HepG2 (cell line): ENCODE data around the gene ARID1A. TPM values are rescaled to one million over a fixed set of nuclear protein-coding genes. Genes with fewer than 3 reads are reported as not detected.

ENCODE experiments used
- BRCA1 ChIP-seq: sonication (generic); formaldehyde crosslinking; IDR thresholded peaks from 2 replicates; pipeline ENCODE4 v1.4.0; 2020; ENCODE audit warnings: missing genetic modification reagents
- CCAR2 ChIP-seq: fragments of 200-400 bp; formaldehyde crosslinking; optimal IDR thresholded peaks from 2 replicates; pipeline ENCODE3; 2018; ENCODE audit warnings: low read depth, mild to moderate bottlenecking, low read length, moderate library complexity
- FOXK1 ChIP-seq: sonication (generic); formaldehyde crosslinking; IDR thresholded peaks from 2 replicates; pipeline ENCODE4 v1.4.0; 2020; ENCODE audit warnings: low read depth, missing genetic modification reagents, borderline replicate concordance
- JUNB ChIP-seq: sonication (generic); formaldehyde crosslinking; IDR thresholded peaks from 2 replicates; pipeline ENCODE4 v1.8.0; 2022; ENCODE audit warnings: missing genetic modification reagents, mild to moderate bottlenecking, borderline replicate concordance
- KDM4B ChIP-seq: sonication (generic); formaldehyde crosslinking; IDR thresholded peaks from 2 replicates; pipeline ENCODE4 v1.4.0; 2020; ENCODE audit warnings: missing genetic modification reagents
- KLF16 ChIP-seq, 2 experiments: sonication (generic) in 1 of 2; formaldehyde crosslinking in 1 of 2; IDR thresholded peaks; 2 replicates each; pipeline versions ENCODE4 v1.6.1 to v1.8.0; 2016 to 2023; ENCODE audit warnings: missing genetic modification reagents in 2 of 2, missing compliant biosample characterization in 1 of 2
- MAZ ChIP-seq, 2 experiments: sonication (generic) in 1 of 2; formaldehyde crosslinking in 1 of 2; IDR thresholded peaks; 2 replicates each; pipeline versions ENCODE4 v1.5.0 to v1.6.1; 2012 to 2020; ENCODE audit warnings: low read depth in 2 of 2, mild to moderate bottlenecking in 2 of 2, borderline replicate concordance in 1 of 2, improper control_type of control experiment in 1 of 2, low read length in 1 of 2, missing genetic modification reagents in 1 of 2, moderate library complexity in 1 of 2
- MXI1 ChIP-seq: IDR thresholded peaks from 3 replicates; pipeline ENCODE4 v1.6.1; 2012; ENCODE audit warnings: low read depth, low read length, inconsistent platforms, borderline replicate concordance
- NCOR1 ChIP-seq: fragments of 200-600 bp; sonication (generic); IDR thresholded peaks from 2 replicates; pipeline ENCODE4 v1.7.0; 2017; ENCODE audit warnings: antibody characterized with exemption, low read length, borderline replicate concordance
- RORA ChIP-seq: sonication (generic); formaldehyde crosslinking; IDR thresholded peaks from 2 replicates; pipeline ENCODE4 v1.5.0; 2020; ENCODE audit warnings: mild to moderate bottlenecking, missing genetic modification reagents, moderate library complexity
- SRF ChIP-seq: IDR thresholded peaks from 2 replicates; pipeline ENCODE4 v1.6.1; 2011; ENCODE audit warnings: mild to moderate bottlenecking, low read depth, low read length, moderate library complexity
- THYN1 ChIP-seq: sonication (generic); formaldehyde crosslinking; IDR thresholded peaks from 2 replicates; pipeline ENCODE4 v1.8.1; 2023; ENCODE audit warnings: low read depth, mild to moderate bottlenecking, moderate library complexity, missing genetic modification reagents, borderline replicate concordance
- TOPORS ChIP-seq: sonication (generic); formaldehyde crosslinking; IDR thresholded peaks from 2 replicates; pipeline ENCODE4 v1.8.0; 2023; ENCODE audit warnings: mild to moderate bottlenecking, missing genetic modification reagents
- TSC22D2 ChIP-seq: sonication (generic); formaldehyde crosslinking; IDR thresholded peaks from 2 replicates; pipeline ENCODE4 v1.5.1; 2020; ENCODE audit warnings: missing genetic modification reagents, mild to moderate bottlenecking, borderline replicate concordance
- ZFP36L2 ChIP-seq: sonication (generic); formaldehyde crosslinking; IDR thresholded peaks from 2 replicates; pipeline ENCODE4 v1.4.0; 2020; ENCODE audit warnings: missing genetic modification reagents
- ZKSCAN1 ChIP-seq: fragments of 150-350 bp; IDR thresholded peaks from 2 replicates; pipeline ENCODE4 v1.6.1; 2014; ENCODE audit warnings: low read length
- ZNF160 ChIP-seq: sonication (generic); formaldehyde crosslinking; IDR thresholded peaks from 2 replicates; pipeline ENCODE4 v1.8.0; 2022; ENCODE audit warnings: mild to moderate bottlenecking, inconsistent platforms, missing genetic modification reagents
- ZNF207 ChIP-seq: fragments of 450-650 bp; IDR thresholded peaks from 2 replicates; pipeline ENCODE4 v1.6.1; 2016; ENCODE audit warnings: antibody characterized with exemption, borderline replicate concordance
- ZNF256 ChIP-seq: sonication (generic); formaldehyde crosslinking; conservative IDR thresholded peaks from 2 replicates; pipeline ENCODE4 v1.4.0; 2020; ENCODE audit warnings: missing genetic modification reagents
- ZNF335 ChIP-seq: sonication (generic); formaldehyde crosslinking; IDR thresholded peaks from 2 replicates; pipeline ENCODE4 v1.4.0; 2020; ENCODE audit warnings: missing genetic modification reagents
- ZNF549 ChIP-seq: sonication (generic); formaldehyde crosslinking; IDR thresholded peaks from 2 replicates; pipeline ENCODE4 v1.5.0; 2020; ENCODE audit warnings: missing genetic modification reagents
- ZNF713 ChIP-seq: sonication (generic); formaldehyde crosslinking; IDR thresholded peaks from 2 replicates; pipeline ENCODE4 v1.4.0; 2020; ENCODE audit warnings: mild to moderate bottlenecking, missing genetic modification reagents
- ZNF790 ChIP-seq: sonication (generic); formaldehyde crosslinking; IDR thresholded peaks from 2 replicates; pipeline ENCODE4 v1.8.0; 2022; ENCODE audit warnings: missing genetic modification reagents, mild to moderate bottlenecking, borderline replicate concordance
- ZNF83 ChIP-seq: sonication (generic); formaldehyde crosslinking; IDR thresholded peaks from 2 replicates; pipeline ENCODE4 v1.4.0; 2020; ENCODE audit warnings: missing genetic modification reagents, mild to moderate bottlenecking, borderline replicate concordance
- polyA plus RNA-seq, 8 experiments: library from polyadenylated mRNA; depleted of rRNA in 3 of 8; stranded (reverse) in 7 of 8; unstranded in 1 of 8; fragments of >200 nt; fragmentation: Illumina TruSeq in 4 of 8; extraction: Trizol in 4 of 8; gene quantifications; 2 replicates each; pipeline versions ENCODE4 v1.2.1 to v1.2.3, GENCODE V29; 2011 to 2016; ENCODE audit warnings: low read depth in 4 of 8, missing spikeins in 1 of 8, mixed read lengths in 1 of 8; ENCODE audit not compliant: insufficient read depth in 1 of 8
- total RNA-seq, 5 experiments: library from RNA; depleted of rRNA; stranded (reverse); fragments of >200 nt; fragmentation: Illumina TruSeq; extraction: Trizol; gene quantifications; 2 replicates each; pipeline ENCODE4 v1.2.3, GENCODE V29; 2016; ENCODE audit warnings: low read depth in 1 of 5
- TF ChIP-seq, protein P1 (sequence below): sonication (generic); formaldehyde crosslinking; IDR thresholded peaks from 2 replicates; pipeline ENCODE4 v1.9.0; 2021; ENCODE audit warnings: missing genetic modification reagents, mild to moderate bottlenecking, borderline replicate concordance

ARID1A gene
- total and polyA plus RNA-seq, 2 of the 13 experiments (the other 11 are each of a cell fraction or from before 2014, with no cell fraction given) = 11.9 to 15.9 TPM

DNA sequence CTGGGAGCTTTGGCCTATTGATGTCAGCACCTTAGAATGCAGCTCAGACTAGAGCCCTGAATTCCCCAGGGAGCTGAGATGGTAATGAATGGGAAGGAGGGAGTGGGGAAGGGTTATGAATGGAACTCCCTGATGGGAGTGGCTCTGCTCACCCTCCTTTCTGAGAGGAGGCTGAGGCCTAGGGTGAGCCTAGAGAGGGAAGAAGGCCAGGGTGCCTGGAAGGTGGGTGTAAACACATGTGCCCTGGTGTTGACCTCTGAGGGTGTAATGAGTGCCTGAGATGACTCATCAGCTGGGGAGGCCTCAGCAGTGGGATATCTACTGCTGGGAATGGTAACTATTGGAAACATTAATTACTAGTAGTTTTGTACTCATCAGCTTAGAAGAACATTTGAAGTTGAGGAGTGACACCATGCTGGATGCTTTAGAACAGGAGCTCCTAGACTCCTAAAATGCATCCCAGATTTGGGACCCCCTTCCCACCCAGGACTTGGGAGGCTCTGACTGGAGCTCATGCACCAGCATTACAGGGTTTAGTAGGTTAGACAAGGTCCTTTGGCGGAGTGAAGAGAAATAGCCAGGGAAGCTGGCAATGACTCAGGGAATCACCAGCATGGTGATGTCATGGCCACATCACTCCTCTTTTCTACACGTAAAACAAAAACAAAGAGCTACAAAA lies 76.0 kb downstream of the ARID1A start (continued):
- TF ChIP-seq MAZ (IDR thresholded peaks at IDR 0.05; ENCODE audit: borderline replicate concordance, low read depth, low read length) (no peak), MAZ (CRISPR knock-in tag; IDR thresholded peaks at IDR 0.05; ENCODE audit: low read depth) (no peak), ZNF160 (CRISPR knock-in tag) (no peak), MXI1 (peak; percentile 68; the same call in 1 of the 3 replicates), KLF16 (CRISPR knock-in tag; IDR thresholded peaks at IDR 0.05) (0 out of 4 replicates have a peak, but pooled peaks of 1 of the 2 experiments have one; percentile 62), ZNF335 (CRISPR knock-in tag) (0 out of 2 replicates have a peak, but pooled peaks have one; percentile 30), ZNF549 (no peak), NCOR1 (no peak), THYN1 (no peak), FOXK1 (peak; percentile 94), ZFP36L2 (no peak), TOPORS (no peak), TSC22D2 (no peak), JUNB (CRISPR knock-in tag) (no peak), ZNF256 (CRISPR knock-in tag) (no peak), ZNF83 (no peak), ZNF790 (CRISPR knock-in tag) (no peak), RORA (CRISPR knock-in tag) (no peak), ZNF713 (CRISPR knock-in tag) (no peak), ZNF207 (no peak), KDM4B (CRISPR knock-in tag) (0 out of 2 replicates have a peak, but pooled peaks have one; percentile 30), CCAR2 (no peak), BRCA1 (CRISPR knock-in tag) (no peak), ZKSCAN1 (no peak), SRF (no peak)
- TF ChIP-seq, protein P1, sequence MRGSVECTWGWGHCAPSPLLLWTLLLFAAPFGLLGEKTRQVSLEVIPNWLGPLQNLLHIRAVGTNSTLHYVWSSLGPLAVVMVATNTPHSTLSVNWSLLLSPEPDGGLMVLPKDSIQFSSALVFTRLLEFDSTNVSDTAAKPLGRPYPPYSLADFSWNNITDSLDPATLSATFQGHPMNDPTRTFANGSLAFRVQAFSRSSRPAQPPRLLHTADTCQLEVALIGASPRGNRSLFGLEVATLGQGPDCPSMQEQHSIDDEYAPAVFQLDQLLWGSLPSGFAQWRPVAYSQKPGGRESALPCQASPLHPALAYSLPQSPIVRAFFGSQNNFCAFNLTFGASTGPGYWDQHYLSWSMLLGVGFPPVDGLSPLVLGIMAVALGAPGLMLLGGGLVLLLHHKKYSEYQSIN = no peak
